Sigmoid colon (tissue), 7 donors: Measurements from ENCODE around the gene MYO6. TPM values are rescaled to one million over a fixed set of nuclear protein-coding genes. Genes with fewer than 3 reads are reported as not detected.

ENCODE experiments used
- DNase-seq: peaks from one replicate; pipeline ENCODE4 v3.0.0-alpha.2; 2019
- H3K27ac ChIP-seq, 4 donors: fragments of 200-600 bp; sonication (generic); one replicate each; pipeline ENCODE4 v1.5.1; 2016 to 2019; ENCODE audit warnings: mild to moderate bottlenecking in 1 of 4
- H3K27me3 ChIP-seq, 3 donors: fragments of 200-600 bp; sonication (generic); one replicate each; pipeline ENCODE4 v1.5.1; 2019; ENCODE audit warnings: mild to moderate bottlenecking in 1 of 3
- H3K36me3 ChIP-seq, 4 donors: fragments of 200-600 bp; sonication (generic); one replicate each; pipeline ENCODE4 v1.5.1; 2016 to 2019
- H3K4me1 ChIP-seq, 4 donors: fragments of 200-600 bp; sonication (generic); one replicate each; pipeline ENCODE4 v1.5.1; 2017 to 2019
- H3K4me3 ChIP-seq, 4 donors: fragments of 200-600 bp; sonication (generic); one replicate each; pipeline ENCODE4 v1.5.1; 2017 to 2019; ENCODE audit warnings: mild to moderate bottlenecking in 2 of 4, moderate library complexity in 1 of 4
- H3K9me3 ChIP-seq, 4 donors: fragments of 200-600 bp in 3 of 4; sonication (generic) in 3 of 4; one replicate each; pipeline versions ENCODE4 v1.5.1 to v1.6.1; 2013 to 2019
- EP300 ChIP-seq, 4 donors: sonication (generic); formaldehyde crosslinking; IDR thresholded peaks; one replicate each; pipeline ENCODE4 v1.6.1; 2017; ENCODE audit warnings: antibody characterized with exemption in 4 of 4
- POLR2A ChIP-seq, 2 donors: fragments of 450-650 bp; IDR thresholded peaks; one replicate each; pipeline ENCODE4 v1.6.1; 2016; ENCODE audit warnings: antibody characterized with exemption in 2 of 2, mild to moderate bottlenecking in 2 of 2, moderate library complexity in 2 of 2
- POLR2AphosphoS5 ChIP-seq, 4 donors: sonication (generic); formaldehyde crosslinking; IDR thresholded peaks; one replicate each; pipeline ENCODE4 v1.6.1; 2017; ENCODE audit warnings: antibody characterized with exemption in 4 of 4
- WGBS, 2 donors: extraction: QIAGEN DNeasy Blood & Tissue Kit; methylation state at CpG; one replicate each; pipeline ENCODE4 v1.1.7; 2013; 5-methylcytosine and 5-hydroxymethylcytosine counted together
- intact Hi-C: fragments of 100-400 bp; cut with DNase I; formaldehyde crosslinking; loops from one replicate; pipeline ENCODE4 v1.15.1; 2023
- polyA plus RNA-seq, 3 donors: library from polyadenylated mRNA; stranded (reverse); fragments of 200-250 nt; gene quantifications; one replicate each; pipeline ENCODE4 v1.2.3, GENCODE V29; 2013
- total RNA-seq, 4 donors: library from RNA; depleted of rRNA; stranded (reverse); fragments of >200 nt; gene quantifications; one replicate each; pipeline ENCODE4 v1.1.0, GENCODE V29; 2016
- TF ChIP-seq, protein P1 (sequence below), 4 experiments: fragments of 450-650 bp in 3 of 4; fragments of 200-600 bp in 1 of 4; IDR thresholded peaks; one replicate each; pipeline ENCODE4 v1.5.1; 2016 to 2019; ENCODE audit warnings: antibody characterized with exemption in 4 of 4, mild to moderate bottlenecking in 3 of 4, moderate library complexity in 2 of 4
- donor health status: healthy with polysubstance abuse.
- donor health status: Bipolar disorder and iron deficiency.
- donor health status: healthy.

The MYO6 gene
- total and polyA plus RNA-seq, 7 donors = 11.8 to 59.6 (median 14.9) TPM

DNA sequence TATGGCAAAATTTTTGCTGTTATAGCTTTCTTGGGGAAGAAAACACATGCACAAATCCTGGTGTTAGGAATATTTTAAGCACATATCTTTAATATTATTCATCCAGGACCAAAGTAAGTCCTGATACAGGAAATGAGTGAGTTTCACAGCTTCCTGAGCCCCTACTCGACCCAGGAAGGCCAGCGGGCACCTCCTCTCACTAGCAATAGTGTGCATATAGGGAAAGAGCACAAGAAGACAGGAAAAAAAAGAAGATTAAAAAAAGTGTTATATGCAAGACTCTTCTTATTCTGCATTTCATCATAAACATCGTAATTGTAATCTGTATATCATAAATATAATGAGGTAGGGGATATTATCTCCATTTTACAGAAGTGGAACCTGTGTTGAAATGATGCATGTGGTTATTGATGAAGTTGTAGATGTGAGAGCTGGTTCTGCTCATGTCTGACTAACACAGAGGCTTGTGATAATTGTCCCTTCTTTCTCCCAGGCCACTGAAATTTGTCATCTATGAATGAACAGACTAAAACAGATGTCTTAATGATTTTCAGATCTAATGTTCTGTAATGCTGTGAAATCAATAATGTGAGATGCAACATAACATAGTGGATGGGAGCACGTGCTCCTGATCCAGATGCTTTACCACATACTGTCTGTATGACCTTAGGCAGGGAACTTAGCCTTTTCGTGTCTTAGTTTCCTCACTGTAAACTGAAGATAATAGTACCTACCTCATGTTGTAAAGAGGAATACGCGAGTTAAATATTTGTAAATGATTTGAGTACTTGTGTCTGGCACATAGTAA is 101.2 kb downstream of the MYO6 start:
- 23 to 59% methylated on average over 7 of the region's 7 CpGs for WGBS, 2 donors
- no peak for TF ChIP-seq POLR2A (IDR thresholded peaks at IDR 0.05)
- TF ChIP-seq, protein P1, sequence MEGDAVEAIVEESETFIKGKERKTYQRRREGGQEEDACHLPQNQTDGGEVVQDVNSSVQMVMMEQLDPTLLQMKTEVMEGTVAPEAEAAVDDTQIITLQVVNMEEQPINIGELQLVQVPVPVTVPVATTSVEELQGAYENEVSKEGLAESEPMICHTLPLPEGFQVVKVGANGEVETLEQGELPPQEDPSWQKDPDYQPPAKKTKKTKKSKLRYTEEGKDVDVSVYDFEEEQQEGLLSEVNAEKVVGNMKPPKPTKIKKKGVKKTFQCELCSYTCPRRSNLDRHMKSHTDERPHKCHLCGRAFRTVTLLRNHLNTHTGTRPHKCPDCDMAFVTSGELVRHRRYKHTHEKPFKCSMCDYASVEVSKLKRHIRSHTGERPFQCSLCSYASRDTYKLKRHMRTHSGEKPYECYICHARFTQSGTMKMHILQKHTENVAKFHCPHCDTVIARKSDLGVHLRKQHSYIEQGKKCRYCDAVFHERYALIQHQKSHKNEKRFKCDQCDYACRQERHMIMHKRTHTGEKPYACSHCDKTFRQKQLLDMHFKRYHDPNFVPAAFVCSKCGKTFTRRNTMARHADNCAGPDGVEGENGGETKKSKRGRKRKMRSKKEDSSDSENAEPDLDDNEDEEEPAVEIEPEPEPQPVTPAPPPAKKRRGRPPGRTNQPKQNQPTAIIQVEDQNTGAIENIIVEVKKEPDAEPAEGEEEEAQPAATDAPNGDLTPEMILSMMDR (IDR thresholded peaks at IDR 0.05) = no peak
- no peak for TF ChIP-seq EP300 (IDR thresholded peaks at IDR 0.05)
- TF ChIP-seq POLR2AphosphoS5 (IDR thresholded peaks at IDR 0.05) = no peak
- no peak for DNase-seq
- H3K4me3 ChIP-seq = no peak overlapping the region
- H3K36me3 ChIP-seq = no peaks in the 10 kb centered on the region
- H3K9me3 ChIP-seq = no peaks in the 10 kb centered on the region
- no peak overlapping the region for H3K27ac ChIP-seq
- H3K27me3 ChIP-seq = no peaks in the 10 kb centered on the region
- intact Hi-C loops = no loop called here
- peaks cover 0 to 12% (median 11%) of the 10 kb centered on the region in 4 donors for H3K4me1 ChIP-seq

DNA sequence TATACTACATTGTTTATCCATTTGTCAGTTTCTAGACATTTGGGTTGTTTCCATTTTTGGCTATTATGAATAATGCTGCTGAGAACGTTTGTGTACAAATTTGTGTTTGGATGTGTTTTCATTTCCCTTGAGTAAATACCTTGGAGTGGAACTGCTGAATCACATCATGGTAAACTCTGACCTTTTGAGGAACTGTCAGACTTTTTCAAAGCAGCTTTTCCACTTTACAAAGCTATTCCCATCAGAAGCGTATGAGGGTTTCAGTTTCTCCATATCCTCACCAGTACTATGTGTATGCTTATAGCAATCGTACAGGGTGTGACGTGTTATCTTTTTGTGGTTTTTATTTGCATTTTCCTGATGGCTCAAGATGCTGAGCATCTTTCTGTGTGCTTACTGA is 103.7 kb downstream of the MYO6 start:
- DNase-seq = no peak
- no peak for TF ChIP-seq EP300 (IDR thresholded peaks at IDR 0.05)
- TF ChIP-seq POLR2A (IDR thresholded peaks at IDR 0.05) = no peak
- TF ChIP-seq, protein P1 (IDR thresholded peaks at IDR 0.05) = no peak
- Histone ChIP-seq H3K4me3 (no peak overlapping the region), H3K9me3 (no peaks in the 10 kb centered on the region), H3K4me1 (peaks cover 0 to 29% (median 11%) of the 10 kb centered on the region in 4 donors), H3K36me3 (no peaks in the 10 kb centered on the region), H3K27ac (no peak overlapping the region), H3K27me3 (no peaks in the 10 kb centered on the region)
- intact Hi-C loops = no loop called here
- WGBS, 2 donors = 14 to 47% methylated on average over 4 of the region's 4 CpGs

DNA sequence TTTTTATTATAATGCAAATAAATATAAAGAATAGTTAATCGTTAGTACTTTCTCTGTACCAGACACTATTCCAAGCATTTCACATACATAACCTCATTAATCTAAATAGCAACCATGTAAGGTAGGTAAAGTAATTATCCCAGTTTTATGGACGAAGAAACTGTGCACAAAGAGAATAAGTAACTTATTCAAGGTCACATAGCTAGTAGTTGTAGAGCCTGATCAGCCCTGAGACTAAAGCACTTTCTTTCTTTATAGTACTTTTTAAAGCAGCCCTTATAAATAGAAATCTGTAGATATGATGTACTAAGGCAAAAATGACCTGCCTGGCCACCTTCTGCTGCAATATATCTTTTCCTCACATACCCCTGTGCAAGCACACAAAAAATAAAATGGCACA is 104.8 kb downstream of the MYO6 start:
- TF ChIP-seq POLR2A (IDR thresholded peaks at IDR 0.05) (no peak), POLR2AphosphoS5 (IDR thresholded peaks at IDR 0.05) (no peak), EP300 (IDR thresholded peaks at IDR 0.05) (no peak)
- TF ChIP-seq, protein P1 (IDR thresholded peaks at IDR 0.05) = no peak
- Histone ChIP-seq H3K9me3 (no peaks in the 10 kb centered on the region), H3K4me1 (peaks cover 0 to 30% (median 11%) of the 10 kb centered on the region in 4 donors), H3K27ac (no peak overlapping the region), H3K27me3 (no peaks in the 10 kb centered on the region), H3K36me3 (no peaks in the 10 kb centered on the region), H3K4me3 (no peak overlapping the region)
- intact Hi-C loops = no loop called here
- no peak for DNase-seq
- WGBS, 2 donors = 17 to 62% methylated on average over 2 of the region's 2 CpGs

DNA sequence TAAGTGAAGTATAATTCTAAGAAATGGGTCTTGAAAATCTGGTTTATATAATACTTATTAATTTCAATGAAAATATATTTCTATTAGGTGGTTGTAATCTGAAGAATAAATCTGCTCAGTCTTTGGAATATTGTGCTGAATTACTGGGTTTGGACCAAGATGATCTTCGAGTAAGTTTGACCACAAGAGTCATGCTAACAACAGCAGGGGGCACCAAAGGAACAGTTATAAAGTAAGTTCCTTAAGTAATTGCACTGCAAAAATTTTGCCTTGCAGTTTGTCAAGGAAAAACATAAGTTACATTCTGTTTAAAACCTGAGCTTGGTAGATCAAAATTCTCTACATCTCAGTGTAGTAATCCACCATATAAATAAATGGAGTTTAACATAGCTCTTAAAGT is 106.0 kb downstream of the MYO6 start:
- 5 to 6% methylated on average over 1 of the region's 1 CpG for WGBS, 2 donors
- Histone ChIP-seq H3K27me3 (no peaks in the 10 kb centered on the region), H3K4me3 (no peak overlapping the region), H3K27ac (no peak overlapping the region), H3K4me1 (peaks cover 0 to 18% (median under 1%) of the 10 kb centered on the region in 4 donors), H3K9me3 (no peaks in the 10 kb centered on the region), H3K36me3 (no peaks in the 10 kb centered on the region)
- DNase-seq = no peak
- TF ChIP-seq POLR2AphosphoS5 (IDR thresholded peaks at IDR 0.05) (no peak), EP300 (IDR thresholded peaks at IDR 0.05) (no peak), POLR2A (IDR thresholded peaks at IDR 0.05) (no peak)
- TF ChIP-seq, protein P1 (IDR thresholded peaks at IDR 0.05) = peak in 1 of 4 experiments; percentile 15
- intact Hi-C loops = no loop called here
